Measurements from ENCODE around the gene HOXB9. TPM values are rescaled to one million over a fixed set of nuclear protein-coding genes. Genes with fewer than 3 reads are reported as not detected.

Gene HOXB9
- total RNA-seq, 1 donor from 2014 or later, result 0.13 TPM

- Mint-ChIP-seq H3K9me3 (no peaks in the 10 kb centered on the region), H3K4me3 (no peak overlapping the region)
- POLR2A ChIA-PET, result interaction anchor here (0.6 kb wide), 2 partner anchors 526 to 1544 kb away, joined by 3 read pairs; no protein-coding TSS in a partner anchor
Observed at GRCh38 chr17:48622857-48623256, 3.3 kb downstream of the HOXB9 start.

GRCh38 chr17:48621410-48622392, 4.5 kb downstream of the HOXB9 start:
- no peak for ATAC-seq (ENCODE audit: low read depth)
- intact Hi-C loops (cut with micrococcal nuclease), result no loop called here
- TF ChIP-seq CTCF (IDR thresholded peaks at IDR 0.05), result no peak
- Mint-ChIP-seq H3K36me3 (ENCODE audit: low read depth) (no peaks in the 10 kb centered on the region), H3K27me3 (peaks cover 67% of the 10 kb centered on the region), H3K4me3 (no peak overlapping the region), H3K9me3 (no peaks in the 10 kb centered on the region), H3K4me1 (peaks cover 26% of the 10 kb centered on the region), H3K27ac (no peak overlapping the region)
- CTCF ChIA-PET, result interaction anchor here (1.3 to 4.0 kb wide), 6 partner anchors 11 to 271 kb away, joined by 3 to 16 read pairs (median 3); no protein-coding TSS in a partner anchor
- no peak for DNase-seq
- POLR2A ChIA-PET, result no interaction called here

More at GRCh38 chr17:48622857-48623256, 3.3 kb downstream of the HOXB9 start:
- TF ChIP-seq CTCF (IDR thresholded peaks at IDR 0.05), result no peak
- peaks cover 26% of the 10 kb centered on the region for H3K4me1 Mint-ChIP-seq
- H3K27ac Mint-ChIP-seq, result no peak overlapping the region
- no peaks in the 10 kb centered on the region for H3K36me3 Mint-ChIP-seq (ENCODE audit: low read depth)
- DNase-seq (no peak), ATAC-seq (ENCODE audit: low read depth) (no peak)
- H3K27me3 Mint-ChIP-seq, result peaks cover 66% of the 10 kb centered on the region
- intact Hi-C loops (cut with micrococcal nuclease), result no loop called here
- CTCF ChIA-PET, result interaction anchor here (1.3 to 2.4 kb wide), 3 partner anchors 10 to 21 kb away, joined by 3 to 9 read pairs (median 3); no protein-coding TSS in a partner anchor

- DNase-seq, result no peak
- H3K36me3 Mint-ChIP-seq (ENCODE audit: low read depth), result no peaks in the 10 kb centered on the region
- H3K4me1 Mint-ChIP-seq, result peaks cover 18% of the 10 kb centered on the region
- ChIA-PET POLR2A (no interaction called here), CTCF (interaction anchor here (1.4 to 4.0 kb wide), 5 partner anchors 11 to 312 kb away, joined by 3 to 29 read pairs (median 16); partner anchors contain the start of gene HOXB5)
- H3K4me3 Mint-ChIP-seq, result no peak overlapping the region
- no peak for ATAC-seq (ENCODE audit: low read depth)
- H3K27me3 Mint-ChIP-seq, result peaks cover 76% of the 10 kb centered on the region
- no peak for TF ChIP-seq CTCF (IDR thresholded peaks at IDR 0.05)
- H3K27ac Mint-ChIP-seq, result no peak overlapping the region
- intact Hi-C loops (cut with micrococcal nuclease), result no loop called here
- H3K9me3 Mint-ChIP-seq, result no peaks in the 10 kb centered on the region
Observed at GRCh38 chr17:48620461-48621139, 5.6 kb downstream of the HOXB9 start.

- no peaks in the 10 kb centered on the region for H3K9me3 Mint-ChIP-seq
- no peak overlapping the region for H3K27ac Mint-ChIP-seq
- TF ChIP-seq CTCF (IDR thresholded peaks at IDR 0.05), result no peak
- DNase-seq (no peak), ATAC-seq (ENCODE audit: low read depth) (no peak)
- POLR2A ChIA-PET, result no interaction called here
- intact Hi-C loops (cut with micrococcal nuclease), result loop anchor here (2.0 to 10.0 kb wide), 3 partner anchors 375 to 775 kb away; partner anchors contain the start of genes IGF2BP1 and SCRN2
- peaks cover 17% of the 10 kb centered on the region for H3K4me1 Mint-ChIP-seq
- H3K4me3 Mint-ChIP-seq, result no peak overlapping the region
- CTCF ChIA-PET, result interaction anchor here (1.2 to 4.0 kb wide), 4 partner anchors 11 to 593 kb away, joined by 3 to 29 read pairs (median 16); partner anchors contain the start of gene HOXB5
- no peaks in the 10 kb centered on the region for H3K36me3 Mint-ChIP-seq (ENCODE audit: low read depth)
- peaks cover 79% of the 10 kb centered on the region for H3K27me3 Mint-ChIP-seq
Observed at GRCh38 chr17:48619826-48620449, 6.2 kb downstream of the HOXB9 start.
